GM18498 (cell line): ENCODE results near the gene SAMHD1.
"Not testable (repeated sequence)": the region's sequence is repeated elsewhere in the genome, so short reads cannot be mapped to it uniquely, and the experiment has no call there.

Experiments
- ATAC-seq: cut with Tn5 transposase; IDR thresholded peaks from one replicate; pipeline ENCODE4 v1.9.1; 2021; ENCODE audit warnings: mild to moderate bottlenecking, moderate library complexity; ENCODE audit not compliant: unreplicated experiment

Gene SAMHD1

GRCh38 chr20:36856691-36857635, 94.5 kb downstream of the SAMHD1 start:
- ATAC-seq = no peak

- ATAC-seq = no peak
These were observed 95.3 kb downstream of the SAMHD1 start for GRCh38 chr20:36856195-36856594.

GRCh38 chr20:36855241-36855657, 96.3 kb downstream of the SAMHD1 start:
- no peak for ATAC-seq

- no peak for ATAC-seq
These were observed 96.9 kb downstream of the SAMHD1 start for GRCh38 chr20:36854348-36855240.

GRCh38 chr20:36852187-36852586, 99.3 kb downstream of the SAMHD1 start:
- ATAC-seq = no peak

GRCh38 chr20:36851490-36851889, 100.0 kb downstream of the SAMHD1 start:
- ATAC-seq = no peak

GRCh38 chr20:36850759-36851158, 100.7 kb downstream of the SAMHD1 start:
- no peak for ATAC-seq

GRCh38 chr20:36849333-36850065, 102.0 kb downstream of the SAMHD1 start:
- ATAC-seq = no peak

- ATAC-seq = no peak
These were observed 102.8 kb downstream of the SAMHD1 start for GRCh38 chr20:36848677-36849076.

- ATAC-seq = no peak
These were observed 103.3 kb downstream of the SAMHD1 start for GRCh38 chr20:36848078-36848660.

GRCh38 chr20:36847710-36848040, 103.8 kb downstream of the SAMHD1 start:
- no peak for ATAC-seq

GRCh38 chr20:36847009-36847709, 104.3 kb downstream of the SAMHD1 start:
- no peak for ATAC-seq

- no peak for ATAC-seq
These were observed 106.1 kb downstream of the SAMHD1 start for GRCh38 chr20:36845288-36845971.

- not testable (repeated sequence) for ATAC-seq
These were observed 110.5 kb downstream of the SAMHD1 start for GRCh38 chr20:36841030-36841429.
